RWPE2 (cell line): ENCODE measurements around the gene MEGF8.

Experiments
- ATAC-seq: fragments of 200-7000 bp; cut with Tn5 transposase; 3 replicates; pipeline ENCODE4 v1.9.1; 2021; ENCODE audit warnings: low read depth
- DNase-seq: peaks from one replicate; pipeline ENCODE4 v3.0.0-alpha.2; 2020; ENCODE audit warnings: low spot score
- H3K27ac ChIP-seq: fragments of 450-650 bp; 2 replicates; pipeline ENCODE4 v1.5.1; 2017; ENCODE audit warnings: mild to moderate bottlenecking; ENCODE audit not compliant: poor library complexity, severe bottlenecking
- H3K27me3 ChIP-seq: fragments of 250-450 bp; sonication (Bioruptor Pico); 2 replicates; pipeline ENCODE4 v1.5.1; 2021; ENCODE audit warnings: mild to moderate bottlenecking, moderate library complexity; ENCODE audit not compliant: insufficient read depth, poor library complexity, severe bottlenecking
- H3K36me3 ChIP-seq: fragments of 250-450 bp; sonication (Bioruptor Pico); 2 replicates; pipeline ENCODE4 v1.5.1; 2020; ENCODE audit warnings: low read depth, mild to moderate bottlenecking, moderate library complexity
- H3K4me1 ChIP-seq: fragments of 250-450 bp; sonication (Bioruptor Pico); 2 replicates; pipeline ENCODE4 v1.5.1; 2021; ENCODE audit warnings: mild to moderate bottlenecking, moderate library complexity; ENCODE audit not compliant: insufficient read depth, poor library complexity, severe bottlenecking
- H3K4me3 ChIP-seq: fragments of 250-450 bp; sonication (Bioruptor Pico); 2 replicates; pipeline ENCODE4 v1.5.1; 2021; ENCODE audit warnings: mild to moderate bottlenecking, moderate library complexity; ENCODE audit not compliant: severe bottlenecking
- H3K9me3 ChIP-seq: fragments of 250-450 bp; sonication (Bioruptor Pico); 2 replicates; pipeline ENCODE4 v1.5.1; 2021; ENCODE audit warnings: mild to moderate bottlenecking, moderate library complexity; ENCODE audit not compliant: severe bottlenecking
- TF ChIP-seq, protein P1 (sequence below): fragments of 450-650 bp; IDR thresholded peaks from one replicate; pipeline ENCODE4 v1.5.1; 2017; ENCODE audit warnings: mild to moderate bottlenecking, moderate library complexity; ENCODE audit not compliant: poor library complexity, severe bottlenecking

Gene MEGF8

DNA sequence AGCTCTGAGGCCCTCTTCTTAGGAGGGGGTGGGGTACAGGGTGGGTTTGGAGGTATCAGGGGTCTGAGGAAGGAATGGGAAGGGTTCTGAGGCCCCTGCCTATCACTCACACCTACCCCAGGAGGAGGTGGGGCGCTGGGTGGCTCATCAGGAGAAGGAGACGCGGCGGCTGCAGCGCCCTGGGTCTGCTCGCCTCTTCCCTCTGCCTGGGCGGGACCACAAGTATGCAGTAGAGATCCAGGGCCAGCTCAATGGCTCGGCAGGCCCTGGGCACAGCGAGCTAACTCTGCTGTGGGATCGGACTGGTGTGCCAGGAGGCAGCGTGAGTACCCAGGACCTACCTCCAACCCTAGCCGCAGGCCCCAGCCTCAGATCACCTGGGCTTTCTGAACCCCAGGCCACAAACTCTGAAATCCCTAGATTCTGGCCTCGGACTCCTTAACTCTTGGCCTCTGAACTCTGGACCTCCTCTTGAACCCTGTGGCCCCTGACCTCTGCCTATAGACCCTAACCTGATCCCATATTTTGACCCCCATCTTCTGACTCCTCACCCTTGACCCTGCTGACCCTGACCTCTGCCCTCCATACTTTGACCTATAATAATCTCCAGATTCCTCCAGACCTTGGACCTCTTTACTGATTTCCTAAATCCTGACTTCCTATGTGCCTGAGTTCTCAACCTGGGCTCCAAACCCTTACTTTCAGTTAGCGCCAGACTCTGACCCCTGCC, 24.1 kb downstream of the MEGF8 start:
- DNase-seq (no peak), ATAC-seq (no peak)
- no peaks in the 10 kb centered on the region for H3K4me1 ChIP-seq
- no peaks in the 10 kb centered on the region for H3K36me3 ChIP-seq
- TF ChIP-seq, protein P1, sequence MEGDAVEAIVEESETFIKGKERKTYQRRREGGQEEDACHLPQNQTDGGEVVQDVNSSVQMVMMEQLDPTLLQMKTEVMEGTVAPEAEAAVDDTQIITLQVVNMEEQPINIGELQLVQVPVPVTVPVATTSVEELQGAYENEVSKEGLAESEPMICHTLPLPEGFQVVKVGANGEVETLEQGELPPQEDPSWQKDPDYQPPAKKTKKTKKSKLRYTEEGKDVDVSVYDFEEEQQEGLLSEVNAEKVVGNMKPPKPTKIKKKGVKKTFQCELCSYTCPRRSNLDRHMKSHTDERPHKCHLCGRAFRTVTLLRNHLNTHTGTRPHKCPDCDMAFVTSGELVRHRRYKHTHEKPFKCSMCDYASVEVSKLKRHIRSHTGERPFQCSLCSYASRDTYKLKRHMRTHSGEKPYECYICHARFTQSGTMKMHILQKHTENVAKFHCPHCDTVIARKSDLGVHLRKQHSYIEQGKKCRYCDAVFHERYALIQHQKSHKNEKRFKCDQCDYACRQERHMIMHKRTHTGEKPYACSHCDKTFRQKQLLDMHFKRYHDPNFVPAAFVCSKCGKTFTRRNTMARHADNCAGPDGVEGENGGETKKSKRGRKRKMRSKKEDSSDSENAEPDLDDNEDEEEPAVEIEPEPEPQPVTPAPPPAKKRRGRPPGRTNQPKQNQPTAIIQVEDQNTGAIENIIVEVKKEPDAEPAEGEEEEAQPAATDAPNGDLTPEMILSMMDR, result no peak
- H3K27ac ChIP-seq, result no peak overlapping the region
- no peaks in the 10 kb centered on the region for H3K27me3 ChIP-seq
- H3K4me3 ChIP-seq, result no peak overlapping the region
- no peaks in the 10 kb centered on the region for H3K9me3 ChIP-seq

GRCh38 chr19:42350417-42350816, 25.0 kb downstream of the MEGF8 start:
- Histone ChIP-seq H3K4me1 (no peaks in the 10 kb centered on the region), H3K4me3 (no peak overlapping the region), H3K9me3 (no peaks in the 10 kb centered on the region), H3K27ac (no peak overlapping the region), H3K27me3 (no peaks in the 10 kb centered on the region), H3K36me3 (no peaks in the 10 kb centered on the region)
- TF ChIP-seq, protein P1, result no peak
- DNase-seq (no peak), ATAC-seq (peak; percentile 12; the same call in 1 of the 3 replicates)

DNA sequence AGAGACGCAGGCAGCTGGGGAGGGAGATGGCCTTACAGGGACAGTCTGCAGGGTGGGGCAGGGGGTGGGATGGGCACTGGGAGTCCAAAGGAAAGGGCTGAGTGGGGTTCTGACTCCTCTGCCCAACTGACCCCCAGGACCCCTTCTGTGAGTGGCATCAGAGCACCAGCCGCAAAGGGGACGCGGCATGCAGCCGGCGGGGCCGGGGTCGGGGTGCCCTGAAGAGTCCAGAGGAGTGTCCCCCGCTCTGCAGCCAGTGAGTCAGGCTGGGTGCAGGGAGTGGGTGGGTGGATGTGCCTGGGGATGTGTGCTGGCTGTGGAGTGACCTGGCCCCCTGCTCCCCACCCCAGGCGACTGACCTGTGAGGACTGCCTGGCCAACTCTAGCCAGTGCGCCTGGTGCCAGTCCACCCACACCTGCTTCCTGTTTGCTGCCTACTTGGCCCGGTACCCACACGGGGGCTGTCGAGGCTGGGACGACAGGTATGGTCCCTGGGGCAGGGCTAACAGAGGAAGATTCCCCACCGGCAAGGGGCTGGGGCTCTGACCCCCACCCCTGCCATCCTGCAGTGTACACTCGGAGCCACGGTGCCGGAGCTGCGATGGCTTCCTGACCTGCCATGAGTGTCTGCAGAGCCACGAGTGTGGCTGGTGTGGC, 25.8 kb downstream of the MEGF8 start:
- ATAC-seq (no peak), DNase-seq (peak; percentile 63)
- Histone ChIP-seq H3K27ac (no peak overlapping the region), H3K36me3 (no peaks in the 10 kb centered on the region), H3K27me3 (no peaks in the 10 kb centered on the region), H3K9me3 (no peaks in the 10 kb centered on the region), H3K4me1 (no peaks in the 10 kb centered on the region), H3K4me3 (no peak overlapping the region)
- TF ChIP-seq, protein P1, result no peak

DNA sequence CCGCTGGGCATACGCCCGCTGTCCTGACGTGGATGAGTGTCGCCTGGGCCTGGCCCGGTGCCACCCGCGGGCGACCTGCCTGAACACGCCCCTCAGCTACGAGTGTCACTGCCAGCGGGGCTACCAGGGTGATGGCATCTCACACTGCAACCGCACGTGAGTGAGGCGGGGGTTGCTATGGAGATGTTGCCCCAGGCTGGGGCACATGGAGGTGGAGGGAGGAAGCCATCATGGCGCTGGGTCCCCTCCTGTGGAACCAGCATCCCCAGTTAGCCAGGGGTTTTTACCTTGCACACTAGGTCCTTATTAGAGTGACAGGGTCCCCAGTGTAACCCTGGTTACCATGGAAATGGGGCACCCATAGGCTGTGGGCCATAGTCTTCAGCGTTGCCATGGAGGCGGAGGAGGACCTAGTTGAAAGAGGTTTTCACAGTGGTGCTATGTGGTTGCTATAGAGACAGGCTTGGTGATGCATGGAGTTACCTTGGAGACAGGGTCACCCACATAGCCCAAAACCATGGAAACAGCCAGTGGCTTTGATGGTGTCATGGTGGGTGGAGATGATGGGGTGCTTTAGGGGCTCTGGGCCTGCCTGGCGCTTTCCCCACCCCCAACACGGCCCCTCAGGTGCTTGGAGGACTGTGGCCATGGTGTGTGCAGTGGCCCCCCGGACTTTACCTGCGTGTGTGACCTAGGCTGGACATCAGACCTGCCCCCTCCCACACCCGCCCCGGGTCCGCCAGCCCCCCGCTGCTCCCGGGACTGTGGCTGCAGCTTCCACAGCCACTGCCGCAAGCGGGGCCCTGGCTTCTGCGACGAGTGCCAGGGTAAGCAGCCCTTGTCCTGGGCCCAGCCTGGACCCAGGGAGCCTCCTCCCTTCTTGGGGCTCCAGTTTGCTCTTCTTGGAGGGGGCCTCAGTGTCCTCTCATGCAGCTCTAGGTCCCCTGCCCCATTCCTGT, 27.1 kb downstream of the MEGF8 start:
- ATAC-seq (no peak), DNase-seq (no peak)
- H3K4me1 ChIP-seq, result no peaks in the 10 kb centered on the region
- no peaks in the 10 kb centered on the region for H3K36me3 ChIP-seq
- H3K9me3 ChIP-seq, result no peaks in the 10 kb centered on the region
- H3K4me3 ChIP-seq, result no peak overlapping the region
- H3K27me3 ChIP-seq, result no peaks in the 10 kb centered on the region
- TF ChIP-seq, protein P1, result no peak
- no peak overlapping the region for H3K27ac ChIP-seq
